HG02798 (cell line): ENCODE results near the gene RBM26.
A peak's percentile ranks its signal among the peaks of the same experiment; 100 is the strongest.

Source experiments
- ATAC-seq: cut with Tn5 transposase; IDR thresholded peaks from one replicate; pipeline ENCODE4 v1.9.1; 2021; ENCODE audit warnings: mild to moderate bottlenecking; ENCODE audit not compliant: unreplicated experiment, poor library complexity

Gene RBM26

GRCh38 chr13:79427265-79427664, 21.2 kb upstream of the RBM26 start:
- ATAC-seq: no peak

GRCh38 chr13:79423801-79424642, 18.0 kb upstream of the RBM26 start:
- ATAC-seq: peak; percentile 84

- ATAC-seq: no peak
Measured at GRCh38 chr13:79423340-79423739, 17.3 kb upstream of the RBM26 start.

- no peak for ATAC-seq
Measured at GRCh38 chr13:79419365-79419764, 13.3 kb upstream of the RBM26 start.

- no peak for ATAC-seq
Measured at GRCh38 chr13:79417741-79418140, 11.7 kb upstream of the RBM26 start.

- no peak for ATAC-seq
Measured at GRCh38 chr13:79413521-79413920, 7.5 kb upstream of the RBM26 start.

GRCh38 chr13:79409828-79410227, 3.8 kb upstream of the RBM26 start:
- ATAC-seq: no peak

- ATAC-seq: no peak
Measured at GRCh38 chr13:79407349-79407979, 1.4 kb upstream of the RBM26 start.

GRCh38 chr13:79406597-79406908, 498 bp upstream of the RBM26 start:
- ATAC-seq: no peak

GRCh38 chr13:79405501-79405830, 589 bp downstream of the RBM26 start:
- ATAC-seq: peak; percentile 48

- ATAC-seq: no peak
Measured at GRCh38 chr13:79404985-79405384, 1.1 kb downstream of the RBM26 start.

- ATAC-seq: no peak
Measured at GRCh38 chr13:79404361-79404760, 1.7 kb downstream of the RBM26 start.

GRCh38 chr13:79403113-79403512, 2.9 kb downstream of the RBM26 start:
- no peak for ATAC-seq

- no peak for ATAC-seq
Measured at GRCh38 chr13:79402679-79403078, 3.4 kb downstream of the RBM26 start.

GRCh38 chr13:79402074-79402635, 3.9 kb downstream of the RBM26 start:
- no peak for ATAC-seq

- peak; percentile 33 for ATAC-seq
Measured at GRCh38 chr13:79401259-79402070, 4.6 kb downstream of the RBM26 start.

GRCh38 chr13:79398915-79399314, 7.1 kb downstream of the RBM26 start:
- ATAC-seq: no peak

GRCh38 chr13:79398127-79398526, 7.9 kb downstream of the RBM26 start:
- no peak for ATAC-seq

GRCh38 chr13:79395881-79396280, 10.2 kb downstream of the RBM26 start:
- ATAC-seq: no peak

- peak; percentile 83 for ATAC-seq
Measured at GRCh38 chr13:79393564-79394249, 12.3 kb downstream of the RBM26 start.
